Measurements from ENCODE around the gene SORCS2. TPM values are rescaled to one million over a fixed set of nuclear protein-coding genes. Genes with fewer than 3 reads are reported as not detected.
A peak's percentile ranks its signal among the peaks of the same experiment; 100 is the strongest.

Gene SORCS2
- total RNA-seq, 1 donor from 2014 or later = 13.8 TPM

GRCh38 chr4:7507381-7507780 is 315.0 kb downstream of the SORCS2 start:
- H3K79me2 ChIP-seq (ENCODE audit: insufficient read depth, low read length) = no peaks in the 10 kb centered on the region
- Mint-ChIP-seq H3K27me3 (ENCODE audit: low read depth, unreplicated experiment) (peaks cover 35% of the 10 kb centered on the region), H3K4me3 (ENCODE audit: unreplicated experiment) (no peak overlapping the region), H3K36me3 (ENCODE audit: low read depth, unreplicated experiment) (peaks cover 2% of the 10 kb centered on the region), H3K4me1 (ENCODE audit: low read depth, unreplicated experiment) (peaks cover 25% of the 10 kb centered on the region), H3K27ac (ENCODE audit: unreplicated experiment) (peak overlapping the region; percentile 12), H3K9me3 (ENCODE audit: unreplicated experiment) (no peaks in the 10 kb centered on the region)
- H2AFZ ChIP-seq (ENCODE audit: low read depth, low read length) = no peak overlapping the region
- H4K20me1 ChIP-seq (ENCODE audit: insufficient read depth, low read length) = peaks cover 14% of the 10 kb centered on the region
- H3K9me3 ChIP-seq (ENCODE audit: insufficient read depth, low read depth, low read length) = no peaks in the 10 kb centered on the region
- H3K27me3 ChIP-seq (ENCODE audit: insufficient read depth, low read length) = no peaks in the 10 kb centered on the region
- H3K4me3 ChIP-seq (ENCODE audit: insufficient read depth, low read depth, low read length) = no peak overlapping the region
- no peak overlapping the region for H3K9ac ChIP-seq (ENCODE audit: low read length)
- peaks cover 12% of the 10 kb centered on the region for H3K4me1 ChIP-seq (ENCODE audit: insufficient read depth, low read length)
- no peak overlapping the region for H3K4me2 ChIP-seq (ENCODE audit: low read length)
- FAIRE-seq (no peak), DNase-seq (ENCODE audit: low read depth) (peak; percentile 76)
- TF ChIP-seq EZH2 (IDR thresholded peaks at IDR 0.05; ENCODE audit: insufficient read depth, low read length) (no peak), CTCF (IDR thresholded peaks at IDR 0.05; ENCODE audit: insufficient read depth, low read depth, low read length) (no peak)
- H3K27ac ChIP-seq (ENCODE audit: low read depth, low read length) = no peak overlapping the region
- no peaks in the 10 kb centered on the region for H3K36me3 ChIP-seq (ENCODE audit: insufficient read depth, low read length)

GRCh38 chr4:7510066-7510465 is 317.7 kb downstream of the SORCS2 start:
- Histone ChIP-seq H3K27ac (ENCODE audit: low read depth, low read length) (no peak overlapping the region), H3K9me3 (ENCODE audit: insufficient read depth, low read depth, low read length) (no peaks in the 10 kb centered on the region), H4K20me1 (ENCODE audit: insufficient read depth, low read length) (peaks cover 7% of the 10 kb centered on the region), H3K36me3 (ENCODE audit: insufficient read depth, low read length) (no peaks in the 10 kb centered on the region), H3K27me3 (ENCODE audit: insufficient read depth, low read length) (no peaks in the 10 kb centered on the region), H3K4me2 (ENCODE audit: low read length) (no peak overlapping the region), H2AFZ (ENCODE audit: low read depth, low read length) (no peak overlapping the region), H3K4me3 (ENCODE audit: insufficient read depth, low read depth, low read length) (no peak overlapping the region), H3K9ac (ENCODE audit: low read length) (no peak overlapping the region), H3K4me1 (ENCODE audit: insufficient read depth, low read length) (peaks cover 26% of the 10 kb centered on the region), H3K79me2 (ENCODE audit: insufficient read depth, low read length) (no peaks in the 10 kb centered on the region)
- FAIRE-seq (no peak), DNase-seq (ENCODE audit: low read depth) (no peak)
- Mint-ChIP-seq H3K27me3 (ENCODE audit: low read depth, unreplicated experiment) (peaks cover 21% of the 10 kb centered on the region), H3K4me1 (ENCODE audit: low read depth, unreplicated experiment) (peaks cover 32% of the 10 kb centered on the region), H3K36me3 (ENCODE audit: low read depth, unreplicated experiment) (no peaks in the 10 kb centered on the region), H3K27ac (ENCODE audit: unreplicated experiment) (no peak overlapping the region), H3K9me3 (ENCODE audit: unreplicated experiment) (no peaks in the 10 kb centered on the region), H3K4me3 (ENCODE audit: unreplicated experiment) (no peak overlapping the region)
- TF ChIP-seq CTCF (IDR thresholded peaks at IDR 0.05; ENCODE audit: insufficient read depth, low read depth, low read length) (no peak), EZH2 (IDR thresholded peaks at IDR 0.05; ENCODE audit: insufficient read depth, low read length) (no peak)

- no peak overlapping the region for H3K4me3 ChIP-seq (ENCODE audit: insufficient read depth, low read depth, low read length)
- peak overlapping the region; percentile 8 for H3K27ac Mint-ChIP-seq (ENCODE audit: unreplicated experiment)
Measured at GRCh38 chr4:7510538-7510937, 318.2 kb downstream of the SORCS2 start.

More at GRCh38 chr4:7510538-7510937, 318.2 kb downstream of the SORCS2 start:
- Histone ChIP-seq H3K9ac (ENCODE audit: low read length) (no peak overlapping the region), H3K4me1 (ENCODE audit: insufficient read depth, low read length) (peaks cover 26% of the 10 kb centered on the region), H3K27ac (ENCODE audit: low read depth, low read length) (no peak overlapping the region), H2AFZ (ENCODE audit: low read depth, low read length) (no peak overlapping the region), H3K36me3 (ENCODE audit: insufficient read depth, low read length) (no peaks in the 10 kb centered on the region), H4K20me1 (ENCODE audit: insufficient read depth, low read length) (peaks cover 7% of the 10 kb centered on the region), H3K27me3 (ENCODE audit: insufficient read depth, low read length) (no peaks in the 10 kb centered on the region), H3K4me2 (ENCODE audit: low read length) (no peak overlapping the region), H3K79me2 (ENCODE audit: insufficient read depth, low read length) (no peaks in the 10 kb centered on the region), H3K9me3 (ENCODE audit: insufficient read depth, low read depth, low read length) (no peaks in the 10 kb centered on the region)
- DNase-seq (ENCODE audit: low read depth) (no peak), FAIRE-seq (no peak)
- Mint-ChIP-seq H3K36me3 (ENCODE audit: low read depth, unreplicated experiment) (no peaks in the 10 kb centered on the region), H3K4me1 (ENCODE audit: low read depth, unreplicated experiment) (peaks cover 34% of the 10 kb centered on the region), H3K4me3 (ENCODE audit: unreplicated experiment) (no peak overlapping the region), H3K27me3 (ENCODE audit: low read depth, unreplicated experiment) (peaks cover 17% of the 10 kb centered on the region), H3K9me3 (ENCODE audit: unreplicated experiment) (no peaks in the 10 kb centered on the region)
- no peak for TF ChIP-seq CTCF (IDR thresholded peaks at IDR 0.05; ENCODE audit: insufficient read depth, low read depth, low read length)
- no peak for TF ChIP-seq EZH2 (IDR thresholded peaks at IDR 0.05; ENCODE audit: insufficient read depth, low read length)

Data from astrocyte (in vitro differentiated cells and primary cell).